Brain microvascular endothelial cell (primary cell): ENCODE measurements around the gene DHRS7B.
A peak's percentile ranks its signal among the peaks of the same experiment; 100 is the strongest.

Source experiments
- DNase-seq: peaks from one replicate; pipeline ENCODE4 v3.0.0-alpha.2; 2020
- H3K27ac ChIP-seq: fragments of 250-450 bp; sonication (Bioruptor Pico); 2 replicates; pipeline ENCODE4 v1.5.1; 2020; ENCODE audit warnings: mild to moderate bottlenecking, moderate library complexity
- H3K27me3 ChIP-seq: fragments of 250-450 bp; sonication (Bioruptor Pico); replicated peaks from 2 replicates; pipeline ENCODE4 v1.5.1; 2020; ENCODE audit warnings: mild to moderate bottlenecking
- H3K36me3 ChIP-seq: fragments of 250-450 bp; sonication (Bioruptor Pico); replicated peaks from 2 replicates; pipeline ENCODE4 v1.5.1; 2020; ENCODE audit warnings: mild to moderate bottlenecking
- H3K4me3 ChIP-seq: 2 replicates; pipeline ENCODE4 v1.5.1; 2011; ENCODE audit warnings: low read depth, mild to moderate bottlenecking, control low read depth, low read length, moderate library complexity
- in situ Hi-C: cut with HindIII; loops from 2 replicates; pipeline ENCODE4 v1.10.0; 2017; ENCODE audit warnings: low sequenced_read_pairs, low pct_ligation_motif_present
- TF ChIP-seq, protein P1 (sequence below): IDR thresholded peaks from 2 replicates; pipeline ENCODE4 v1.5.1; 2011; ENCODE audit warnings: low read depth, mild to moderate bottlenecking, moderate library complexity, low read length, control low read depth, inconsistent platforms; ENCODE audit errors: missing control alignments

The DHRS7B gene

DNA sequence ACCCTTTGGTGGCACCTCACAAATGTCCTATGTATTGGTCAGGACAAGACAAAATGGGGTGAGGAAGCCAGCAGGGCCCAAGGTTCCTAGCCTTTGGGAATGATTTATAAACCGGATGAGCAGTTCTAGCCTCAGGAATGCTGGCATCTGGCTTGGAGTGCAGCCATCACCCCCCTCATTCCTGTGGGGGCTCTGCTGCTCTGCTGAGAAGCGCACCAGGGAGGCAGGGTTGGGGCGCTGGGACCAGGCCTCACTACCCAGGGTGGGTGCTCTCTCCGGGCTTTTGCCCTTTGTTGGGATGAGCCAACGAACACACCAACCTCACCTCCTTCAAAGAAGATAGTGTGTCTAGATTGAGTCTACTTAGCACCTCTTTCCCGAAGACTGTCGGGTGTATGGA lies 47.9 kb downstream of the DHRS7B start:
- Histone ChIP-seq H3K4me3 (no peak overlapping the region), H3K36me3 (peaks cover 3% of the 10 kb centered on the region), H3K27ac (no peak overlapping the region), H3K27me3 (no peaks in the 10 kb centered on the region)
- in situ Hi-C loops = no loop called here
- TF ChIP-seq, protein P1, sequence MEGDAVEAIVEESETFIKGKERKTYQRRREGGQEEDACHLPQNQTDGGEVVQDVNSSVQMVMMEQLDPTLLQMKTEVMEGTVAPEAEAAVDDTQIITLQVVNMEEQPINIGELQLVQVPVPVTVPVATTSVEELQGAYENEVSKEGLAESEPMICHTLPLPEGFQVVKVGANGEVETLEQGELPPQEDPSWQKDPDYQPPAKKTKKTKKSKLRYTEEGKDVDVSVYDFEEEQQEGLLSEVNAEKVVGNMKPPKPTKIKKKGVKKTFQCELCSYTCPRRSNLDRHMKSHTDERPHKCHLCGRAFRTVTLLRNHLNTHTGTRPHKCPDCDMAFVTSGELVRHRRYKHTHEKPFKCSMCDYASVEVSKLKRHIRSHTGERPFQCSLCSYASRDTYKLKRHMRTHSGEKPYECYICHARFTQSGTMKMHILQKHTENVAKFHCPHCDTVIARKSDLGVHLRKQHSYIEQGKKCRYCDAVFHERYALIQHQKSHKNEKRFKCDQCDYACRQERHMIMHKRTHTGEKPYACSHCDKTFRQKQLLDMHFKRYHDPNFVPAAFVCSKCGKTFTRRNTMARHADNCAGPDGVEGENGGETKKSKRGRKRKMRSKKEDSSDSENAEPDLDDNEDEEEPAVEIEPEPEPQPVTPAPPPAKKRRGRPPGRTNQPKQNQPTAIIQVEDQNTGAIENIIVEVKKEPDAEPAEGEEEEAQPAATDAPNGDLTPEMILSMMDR = no peak
- peak; percentile 20 for DNase-seq

DNA sequence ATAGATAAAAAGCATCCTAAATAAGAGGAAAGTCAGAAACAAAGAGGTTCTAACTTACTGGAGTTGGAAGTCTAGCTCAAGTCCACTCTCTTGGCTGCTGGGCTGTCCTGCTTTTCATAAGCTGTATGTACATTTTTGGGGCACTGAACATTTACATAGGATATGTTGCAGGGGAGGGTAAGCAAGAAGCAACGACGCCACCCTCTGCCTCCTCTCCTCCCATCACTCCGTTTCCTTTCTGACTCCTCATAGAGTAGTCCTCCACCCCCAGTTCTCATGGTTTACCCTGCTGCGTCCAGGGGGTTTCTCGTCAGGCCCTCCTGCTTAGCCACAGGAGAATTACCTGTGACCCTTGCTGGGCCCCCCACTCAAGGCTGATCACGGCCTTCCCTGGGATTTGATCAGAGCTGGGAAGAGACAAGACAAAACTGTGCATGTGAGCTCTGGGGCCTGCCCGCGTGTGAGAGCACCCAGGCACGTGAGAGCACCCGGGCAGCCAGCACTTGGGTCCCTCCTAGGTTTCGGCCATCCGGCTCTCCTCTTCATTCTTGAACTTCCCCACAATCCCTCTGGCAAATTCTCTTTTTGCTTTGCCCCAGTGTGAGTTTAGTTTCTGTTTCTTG lies 50.1 kb downstream of the DHRS7B start:
- Histone ChIP-seq H3K36me3 (peaks cover 3% of the 10 kb centered on the region), H3K27me3 (no peaks in the 10 kb centered on the region), H3K27ac (no peak overlapping the region), H3K4me3 (no peak overlapping the region)
- TF ChIP-seq, protein P1 = no peak
- in situ Hi-C loops = no loop called here
- no peak for DNase-seq

DNA sequence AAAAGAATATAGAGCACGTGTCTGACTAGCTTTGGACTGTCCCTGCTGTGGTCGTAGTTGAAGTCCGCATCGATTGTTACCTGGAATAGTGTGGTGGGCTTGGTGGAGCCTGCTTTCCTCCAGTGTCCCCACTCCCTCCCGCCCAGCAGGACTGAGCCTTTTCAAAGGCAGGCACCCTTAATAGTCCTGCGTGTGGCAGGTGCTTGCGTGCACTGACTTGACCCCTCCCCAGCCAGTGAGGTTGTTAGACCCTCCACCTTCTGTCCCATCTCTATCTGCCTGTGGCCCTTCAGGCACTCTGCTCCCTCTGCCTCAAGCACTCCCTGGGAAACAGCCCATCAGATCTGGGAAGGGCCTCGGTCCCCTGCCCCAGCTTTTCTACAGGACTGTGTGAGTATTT lies 50.6 kb downstream of the DHRS7B start:
- H3K27ac ChIP-seq = no peak overlapping the region
- no peak overlapping the region for H3K4me3 ChIP-seq
- peaks cover 3% of the 10 kb centered on the region for H3K36me3 ChIP-seq
- in situ Hi-C loops = no loop called here
- TF ChIP-seq, protein P1 = no peak
- DNase-seq = no peak
- H3K27me3 ChIP-seq = no peaks in the 10 kb centered on the region

DNA sequence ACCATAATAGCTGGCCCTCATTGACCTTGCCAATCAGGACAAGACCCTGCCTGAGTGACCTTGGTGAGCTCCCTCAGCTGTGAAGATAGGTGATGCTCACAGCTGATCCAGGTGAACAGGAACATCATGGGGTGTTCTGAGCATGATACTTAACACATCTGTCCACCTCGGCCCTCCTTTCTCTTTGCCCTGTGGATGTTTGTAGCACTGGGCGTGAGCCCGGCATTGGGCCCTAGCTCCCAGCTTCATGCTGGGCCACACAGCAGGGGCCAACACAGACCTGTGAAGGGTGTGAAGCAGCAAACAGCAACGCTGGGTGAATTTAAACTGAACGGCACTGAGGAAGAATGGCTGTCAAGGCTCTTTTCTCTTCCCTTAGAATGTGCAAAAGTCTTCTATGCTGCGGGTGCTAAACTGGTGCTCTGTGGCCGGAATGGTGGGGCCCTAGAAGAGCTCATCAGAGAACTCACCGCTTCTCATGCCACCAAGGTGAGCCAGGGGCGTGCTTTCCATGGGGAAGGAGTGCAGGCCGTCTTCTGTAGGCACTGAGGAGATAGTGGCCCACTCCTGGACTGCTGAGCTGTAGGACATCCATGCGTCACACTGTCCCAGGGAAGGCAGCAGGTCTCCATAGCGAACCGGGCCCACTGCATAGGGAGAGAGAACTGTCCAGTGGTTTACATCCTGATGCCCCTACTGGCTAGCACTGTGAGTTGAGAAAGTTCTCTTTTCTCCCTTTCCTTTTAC lies 51.3 kb downstream of the DHRS7B start:
- Histone ChIP-seq H3K4me3 (no peak overlapping the region), H3K27me3 (no peaks in the 10 kb centered on the region), H3K27ac (no peak overlapping the region), H3K36me3 (peaks cover 2% of the 10 kb centered on the region)
- in situ Hi-C loops = no loop called here
- DNase-seq = no peak
- TF ChIP-seq, protein P1 = no peak

DNA sequence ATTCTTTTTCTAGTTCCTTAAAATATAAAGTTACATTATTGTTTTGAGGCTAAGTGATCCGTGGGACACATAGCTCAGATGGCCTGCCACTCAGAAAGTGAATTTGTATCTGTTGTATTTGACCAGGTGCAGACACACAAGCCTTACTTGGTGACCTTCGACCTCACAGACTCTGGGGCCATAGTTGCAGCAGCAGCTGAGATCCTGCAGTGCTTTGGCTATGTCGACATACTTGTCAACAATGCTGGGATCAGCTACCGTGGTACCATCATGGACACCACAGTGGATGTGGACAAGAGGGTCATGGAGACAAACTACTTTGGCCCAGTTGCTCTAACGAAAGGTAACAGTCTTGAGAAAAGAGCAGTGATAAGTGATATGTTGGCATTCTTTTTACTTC lies 56.7 kb downstream of the DHRS7B start:
- DNase-seq = no peak
- in situ Hi-C loops = no loop called here
- no peaks in the 10 kb centered on the region for H3K36me3 ChIP-seq
- H3K27me3 ChIP-seq = no peaks in the 10 kb centered on the region
- no peak overlapping the region for H3K4me3 ChIP-seq
- H3K27ac ChIP-seq = no peak overlapping the region
- TF ChIP-seq, protein P1 = no peak
